Inferior parietal cortex (tissue), 1 donor: Measurements from ENCODE around the gene LGALS7B.
"Not testable (repeated sequence)": the region's sequence is repeated elsewhere in the genome, so short reads cannot be mapped to it uniquely, and the experiment has no call there.

Experiments used
- DNase-seq: peaks from one replicate; pipeline ENCODE4 v3.0.0-alpha.2; 2016; ENCODE audit errors: extremely low spot score

Gene LGALS7B

DNA sequence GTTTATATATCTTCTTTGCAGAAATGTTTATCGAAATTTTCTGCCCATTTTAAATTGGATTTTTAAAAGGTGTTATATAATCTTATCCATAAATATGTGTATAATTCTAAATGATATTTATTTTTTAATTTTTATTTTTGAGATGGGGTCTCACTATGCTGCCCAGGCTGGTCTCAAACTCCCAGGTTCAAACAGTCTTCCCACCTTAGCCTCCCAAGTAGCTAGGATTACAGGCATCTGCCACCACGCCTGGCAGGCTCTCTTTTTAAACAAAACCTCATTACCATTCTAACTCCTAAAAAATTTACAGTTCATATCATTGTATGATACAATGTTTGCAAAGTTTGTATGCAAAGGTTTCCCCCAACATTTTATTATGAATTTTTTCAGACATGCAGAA, 7.2 kb downstream of the LGALS7B start:
- DNase-seq = no peak

DNA sequence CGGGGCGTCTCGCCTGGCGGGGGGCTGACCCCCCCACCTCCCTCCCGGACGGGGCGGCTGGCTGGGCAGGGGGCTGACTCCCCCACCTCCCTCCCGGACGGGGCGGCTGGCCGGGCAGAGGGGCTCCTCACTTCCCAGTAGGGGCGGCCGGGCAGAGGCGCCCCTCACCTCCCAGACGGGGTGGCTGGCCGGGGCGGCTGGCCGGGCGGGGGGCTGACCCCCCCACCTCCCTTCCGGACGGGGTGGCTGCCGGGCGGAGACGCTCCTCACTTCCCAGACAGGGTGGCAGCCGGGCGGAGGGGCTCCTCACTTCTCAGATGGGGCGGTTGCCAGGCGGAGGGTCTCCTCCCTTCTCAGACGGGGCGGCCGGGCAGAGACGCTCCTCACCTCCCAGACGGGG, 8.8 kb downstream of the LGALS7B start:
- not testable (repeated sequence) for DNase-seq

DNA sequence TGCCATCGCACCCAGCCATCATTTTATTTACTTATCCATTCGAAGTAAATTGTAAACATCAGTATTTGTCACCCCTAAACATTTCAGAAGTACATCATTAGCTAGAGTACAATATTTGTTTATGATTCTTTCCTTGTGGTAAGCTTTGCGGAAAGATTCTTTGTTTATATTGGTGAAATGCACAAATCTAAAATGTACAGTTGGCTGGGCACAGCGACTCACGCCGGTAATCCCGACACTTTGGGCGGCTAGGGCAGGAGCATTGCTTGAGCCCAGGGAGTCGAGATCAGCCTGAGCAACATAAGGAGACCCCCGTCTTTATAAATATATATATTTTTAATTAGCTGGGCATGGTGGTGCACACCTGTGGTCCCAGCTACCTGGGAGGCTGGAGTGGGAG, 10.1 kb downstream of the LGALS7B start:
- no peak for DNase-seq

- DNase-seq = no peak
These were observed 11.8 kb downstream of the LGALS7B start for GRCh38 chr19:38800577-38801347.

GRCh38 chr19:38801359-38802095, 12.5 kb downstream of the LGALS7B start:
- no peak for DNase-seq

DNA sequence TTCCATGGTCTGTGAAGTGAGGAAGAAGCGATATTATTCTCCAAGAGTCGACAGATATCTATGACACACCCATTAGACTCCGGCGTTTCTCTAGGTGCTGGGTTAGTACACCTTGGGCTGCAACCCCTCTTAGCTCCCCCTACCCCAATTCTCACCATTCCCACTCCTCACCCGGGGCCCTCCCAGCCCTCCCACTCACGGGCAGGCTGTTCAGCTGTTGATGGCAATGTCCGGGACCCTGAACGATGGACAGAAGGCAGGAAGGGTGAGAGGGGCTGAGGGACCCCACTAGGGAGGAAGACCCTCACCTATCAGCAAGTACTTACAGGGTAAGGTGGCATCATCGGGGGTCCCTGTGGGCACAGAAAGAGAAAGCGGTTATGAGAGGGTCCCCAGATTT, 14.5 kb downstream of the LGALS7B start:
- no peak for DNase-seq

- DNase-seq = no peak
These were observed 16.2 kb downstream of the LGALS7B start for GRCh38 chr19:38805180-38805579.

- DNase-seq = no peak
These were observed 17.4 kb downstream of the LGALS7B start for GRCh38 chr19:38806371-38806770.

DNA sequence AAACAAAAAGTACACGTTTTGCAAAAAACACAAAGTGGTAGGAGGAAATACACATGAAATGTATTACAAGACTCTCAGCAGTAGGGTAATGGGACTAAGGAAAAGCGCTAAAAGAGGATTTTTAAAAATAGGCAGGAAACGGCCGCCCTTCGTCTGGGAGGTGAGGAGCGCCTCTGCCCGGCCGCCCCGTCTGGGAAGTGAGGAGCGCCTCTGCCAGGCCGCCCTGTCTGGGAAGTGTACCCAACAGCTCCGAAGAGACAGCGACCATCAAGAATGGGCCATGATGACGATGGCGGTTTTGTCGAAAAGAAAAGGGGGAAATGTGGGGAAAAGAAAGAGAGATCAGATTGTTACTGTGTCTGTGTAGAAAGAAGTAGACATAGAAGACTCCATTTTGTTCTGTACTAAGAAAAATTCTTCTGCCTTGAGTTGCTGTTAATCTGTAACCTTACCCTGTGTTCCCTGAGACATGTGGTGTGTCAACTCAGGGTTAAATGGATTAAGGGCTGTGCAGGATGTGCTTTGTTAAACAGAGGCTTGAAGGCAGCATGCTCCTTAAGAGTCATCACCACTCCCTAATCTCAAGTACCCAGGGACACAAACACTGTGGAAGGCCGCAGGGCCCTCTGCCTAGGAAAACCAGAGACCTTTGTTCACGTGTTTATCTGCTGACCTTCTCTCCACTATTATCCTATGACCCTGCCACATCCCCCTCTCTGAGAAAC, 18.5 kb downstream of the LGALS7B start:
- not testable (repeated sequence) for DNase-seq

DNA sequence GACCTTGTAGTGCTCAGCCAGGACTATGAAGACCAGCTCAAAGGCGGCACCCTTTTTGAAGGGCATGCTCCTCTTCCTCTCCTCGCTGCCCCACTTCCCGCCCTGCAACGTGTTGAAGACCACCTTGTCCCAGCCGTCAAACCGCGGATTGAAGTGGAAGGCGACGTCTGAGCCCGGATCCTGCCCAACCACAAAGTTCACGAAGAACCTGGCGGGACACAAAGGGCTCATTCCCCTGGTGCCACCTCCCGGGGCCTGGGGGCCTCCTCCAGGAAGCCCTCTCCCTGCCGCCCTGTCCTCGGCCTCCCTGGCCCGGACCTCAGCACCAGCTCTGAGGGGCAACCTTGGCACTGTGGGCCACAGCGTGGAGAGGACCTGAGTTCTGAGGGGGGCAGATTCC, 19.7 kb downstream of the LGALS7B start:
- DNase-seq = no peak

DNA sequence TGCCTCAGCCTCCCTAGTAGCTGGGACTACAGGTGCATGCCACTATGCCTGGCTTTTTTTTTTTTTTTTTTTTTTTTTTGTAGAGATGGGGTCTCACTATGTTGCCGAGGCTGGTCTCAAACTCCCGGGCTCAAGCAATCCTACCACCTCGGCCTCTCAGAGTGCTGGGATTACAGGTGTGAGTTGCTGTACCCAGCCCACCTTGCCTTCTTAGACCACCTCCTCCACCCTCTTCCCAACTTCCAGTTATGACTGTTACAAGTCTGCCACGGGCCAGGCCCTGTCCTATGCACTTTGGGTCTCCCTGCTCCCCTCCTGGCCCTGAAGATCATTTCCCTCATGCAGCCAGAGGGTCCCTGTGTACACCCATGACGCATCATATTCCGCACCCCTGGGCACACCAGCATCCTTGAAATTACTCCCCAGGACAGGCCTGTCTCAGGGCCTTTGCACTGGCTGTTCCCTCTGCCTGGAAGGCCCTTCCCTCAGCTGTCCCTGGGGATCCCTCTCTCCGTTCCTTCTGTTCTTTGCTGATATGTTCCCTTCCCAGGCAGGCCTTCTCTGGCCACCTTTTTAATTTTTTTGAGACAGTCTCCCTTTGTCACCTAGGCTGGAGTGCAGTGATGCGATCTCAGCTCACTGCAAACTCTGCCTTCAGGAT, 20.7 kb downstream of the LGALS7B start:
- DNase-seq = no peak

GRCh38 chr19:38812009-38812840, 23.2 kb downstream of the LGALS7B start:
- DNase-seq = no peak

- DNase-seq = no peak
These were observed 23.9 kb downstream of the LGALS7B start, which contains the start of gene LGALS4 for GRCh38 chr19:38812841-38813320. Gene LGALS4, minus strand, starts transcription at chr19:38812945. Its CDS starts 59 bp downstream, at chr19:38812886.

DNA sequence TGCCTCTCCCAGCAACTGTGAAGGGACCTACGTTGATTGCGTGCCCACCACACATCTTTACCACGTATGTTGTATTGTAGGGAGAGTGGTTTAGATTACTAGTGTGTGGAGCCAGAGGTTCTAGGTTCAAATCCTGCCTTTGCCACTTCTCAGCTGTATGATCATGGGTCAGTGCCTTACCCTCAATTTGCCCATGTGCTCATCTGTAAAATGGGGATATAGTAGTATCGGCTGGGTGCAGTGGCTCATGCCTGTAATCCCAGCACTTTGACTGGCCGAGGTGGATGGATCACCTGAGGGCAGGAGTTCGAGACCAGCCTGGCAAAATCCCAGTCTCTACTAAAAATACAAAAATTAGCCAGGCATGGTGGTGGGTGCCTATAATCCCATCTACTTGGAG, 24.3 kb downstream of the LGALS7B start:
- no peak for DNase-seq

DNA sequence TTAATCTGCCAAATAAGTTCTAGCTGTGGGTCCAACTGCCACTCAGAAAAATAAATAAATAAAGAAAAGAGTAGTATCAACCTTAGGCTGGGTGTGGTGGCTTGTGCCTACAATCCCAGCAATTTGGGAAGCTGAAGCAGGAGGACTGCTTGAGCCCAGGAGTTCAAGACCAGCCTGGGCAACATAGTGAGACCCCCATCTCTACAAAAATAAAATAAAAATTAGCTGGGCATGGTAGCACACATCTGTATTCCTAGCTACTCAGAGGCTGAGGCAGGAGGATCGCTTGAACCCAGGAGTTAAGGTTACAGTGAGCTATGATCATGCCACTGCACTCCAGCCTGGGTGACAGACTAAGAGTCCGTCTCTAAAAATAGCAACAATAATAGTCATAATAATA, 24.9 kb downstream of the LGALS7B start:
- DNase-seq = not testable (repeated sequence)

- DNase-seq = no peak
These were observed 26.3 kb downstream of the LGALS7B start for GRCh38 chr19:38815059-38816001.

DNA sequence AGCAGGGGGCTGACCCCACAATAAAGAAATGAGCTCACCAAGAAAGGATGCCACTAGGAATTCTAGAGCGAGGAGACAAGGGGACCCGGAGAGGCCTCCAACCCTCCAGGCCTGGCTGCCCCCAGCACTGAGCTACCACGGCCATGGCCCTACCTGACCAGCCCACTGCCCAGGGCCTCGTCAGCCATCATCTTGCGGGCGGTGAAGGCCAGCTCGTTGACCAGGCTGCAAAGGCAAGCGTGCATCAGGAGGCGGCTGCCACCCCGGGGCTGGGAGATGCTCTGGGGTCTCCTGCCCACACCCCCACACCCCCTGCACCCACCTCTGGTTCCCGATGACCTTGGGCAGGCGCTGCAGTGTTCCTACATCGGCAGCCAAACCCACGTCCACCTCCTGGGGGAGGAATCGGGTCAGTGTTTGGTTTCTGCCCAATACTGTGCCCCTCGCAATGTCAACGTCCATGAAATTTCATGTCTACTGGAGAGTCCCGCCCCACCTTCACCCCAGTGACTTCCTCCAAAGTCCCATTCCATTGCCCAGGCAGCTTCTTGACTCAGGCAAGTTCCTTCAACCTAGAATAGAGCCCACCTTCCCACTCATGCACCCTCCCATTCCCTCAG, 27.2 kb downstream of the LGALS7B start:
- no peak for DNase-seq

- no peak for DNase-seq
These were observed 28.1 kb downstream of the LGALS7B start for GRCh38 chr19:38817081-38817480.

DNA sequence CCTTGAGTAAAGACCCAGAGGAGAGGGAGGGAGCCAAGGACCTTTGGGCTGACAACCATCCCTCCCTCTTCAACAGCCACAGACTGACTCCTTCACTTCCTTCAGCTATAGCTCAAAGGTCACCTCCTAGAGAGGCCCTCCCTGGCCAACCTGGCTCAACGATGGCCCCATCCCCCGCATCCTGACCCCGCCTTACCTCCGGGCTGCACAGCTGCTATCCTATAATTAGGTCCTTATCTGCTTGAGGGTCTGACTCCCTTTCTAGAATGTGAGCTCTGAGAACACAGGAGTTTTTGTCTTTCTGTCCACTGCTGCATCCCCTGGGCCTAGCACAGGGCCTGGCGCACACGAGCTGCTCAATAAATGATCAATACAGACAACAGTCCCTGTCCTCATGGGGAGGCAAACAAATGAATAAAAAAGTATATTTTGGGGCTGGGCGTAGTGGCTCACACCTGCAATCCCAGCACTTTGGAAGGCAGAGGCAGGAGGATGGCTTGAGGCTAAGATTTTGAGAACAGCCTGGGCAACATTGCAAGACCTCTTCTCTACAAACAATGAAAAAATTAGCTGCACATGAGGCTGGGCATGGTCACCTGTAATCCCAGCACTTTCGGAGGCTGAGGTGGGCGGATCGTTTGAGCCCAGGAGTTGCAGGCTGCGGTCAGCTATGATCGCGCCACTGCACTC, 30.4 kb downstream of the LGALS7B start:
- no peak for DNase-seq
